Measurements from ENCODE around the gene SNAP29.
"Not testable (repeated sequence)": the region's sequence is repeated elsewhere in the genome, so short reads cannot be mapped to it uniquely, and the experiment has no call there.

The SNAP29 gene

DNA sequence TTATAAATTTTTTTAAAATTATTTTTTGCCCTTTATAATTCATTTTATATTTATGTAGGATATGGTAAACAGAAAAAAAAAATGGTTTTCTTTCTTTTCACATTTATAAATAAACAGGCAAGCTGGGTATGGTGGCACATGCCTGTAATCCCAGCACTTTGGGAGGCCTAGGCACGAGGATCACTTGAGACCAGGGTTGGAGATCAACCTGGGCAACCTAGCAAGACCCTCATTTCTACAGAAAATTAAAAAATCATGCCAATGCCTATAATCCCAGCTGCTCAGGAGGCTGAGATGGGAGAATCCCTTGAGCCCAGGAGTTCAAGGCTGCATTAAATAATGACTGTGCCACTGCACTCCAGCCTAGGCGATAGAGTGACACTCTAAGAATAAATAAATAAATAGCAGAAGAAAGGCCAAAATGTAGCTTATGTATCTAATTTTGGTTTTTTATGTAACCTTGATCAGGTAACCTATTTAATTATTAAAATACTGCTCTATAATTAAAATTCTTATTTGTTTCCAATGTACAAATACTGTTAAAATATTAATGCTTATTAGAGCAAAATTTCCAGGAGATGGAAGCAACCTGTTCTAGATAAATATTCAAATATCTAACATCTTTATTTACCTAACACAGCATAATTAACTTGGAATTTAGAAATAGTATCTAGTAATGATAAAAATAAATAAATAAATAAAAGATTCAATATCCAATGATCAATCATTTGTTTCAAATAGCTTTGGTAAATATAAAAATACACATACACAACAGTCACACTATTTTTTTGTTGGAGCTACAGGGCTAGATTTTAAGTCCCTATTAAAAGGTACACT is 21.6 kb upstream of the SNAP29 start:
- no peak for DNase-seq

DNA sequence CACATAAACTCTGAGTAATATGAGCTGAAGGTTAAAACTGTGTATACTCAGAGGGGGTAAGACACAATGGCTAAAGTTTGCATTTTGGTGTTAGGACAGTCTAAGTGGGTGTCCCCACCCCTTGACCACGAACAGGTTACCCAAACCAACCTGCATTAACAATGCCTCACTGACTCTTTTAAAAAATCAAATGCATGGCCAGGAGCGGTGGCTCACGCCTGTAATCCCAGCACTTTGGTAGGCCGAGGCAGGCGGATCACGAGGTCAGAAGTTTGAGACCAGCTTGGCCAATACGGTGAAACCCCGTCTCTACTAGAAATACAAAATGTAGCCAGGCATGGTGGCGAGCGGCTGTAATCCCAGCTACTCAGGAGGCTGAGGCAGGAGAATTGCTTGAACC is 19.5 kb upstream of the SNAP29 start:
- DNase-seq: not testable (repeated sequence)

DNA sequence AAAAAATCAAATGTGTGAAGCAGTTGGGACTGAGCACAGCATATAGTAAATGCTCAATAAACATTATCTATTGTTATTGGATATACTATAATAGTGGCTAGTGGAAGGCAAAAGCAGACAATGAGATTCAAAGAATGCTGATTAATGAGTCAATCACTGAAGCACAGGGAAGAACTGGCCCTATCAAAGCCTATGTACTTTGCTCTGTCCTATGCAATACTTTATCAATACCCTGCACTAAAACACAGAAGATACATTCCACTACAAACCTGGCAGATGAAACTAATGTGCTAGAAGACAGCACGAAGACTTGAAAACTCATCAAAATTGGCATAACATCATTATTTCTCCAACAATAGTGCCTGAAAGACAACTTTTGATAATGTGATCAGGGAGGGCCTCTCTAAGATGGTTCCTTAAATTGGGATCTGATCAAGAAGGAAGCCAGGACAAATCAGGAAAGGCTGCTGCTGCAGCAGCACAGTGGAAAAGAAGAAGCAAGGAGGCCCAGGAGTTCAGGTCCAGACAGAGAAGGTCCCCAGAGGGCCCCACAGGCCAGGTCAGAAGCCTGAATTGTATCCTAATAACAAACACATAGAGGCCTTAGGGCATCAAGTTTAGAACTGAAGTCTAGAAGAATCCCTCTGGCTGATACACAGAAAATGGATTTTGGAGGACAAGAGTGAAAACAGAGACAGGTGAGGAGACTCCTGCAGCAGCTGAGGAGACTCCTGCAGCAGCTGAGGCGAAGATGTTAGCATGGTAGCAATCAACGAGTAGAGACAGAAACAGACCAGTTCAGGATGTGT is 18.8 kb upstream of the SNAP29 start:
- no peak for DNase-seq

- no peak for DNase-seq
These were observed 18.0 kb upstream of the SNAP29 start for GRCh38 chr22:20840646-20841371.

- DNase-seq: no peak
These were observed 15.3 kb upstream of the SNAP29 start for GRCh38 chr22:20843501-20843900.

DNA sequence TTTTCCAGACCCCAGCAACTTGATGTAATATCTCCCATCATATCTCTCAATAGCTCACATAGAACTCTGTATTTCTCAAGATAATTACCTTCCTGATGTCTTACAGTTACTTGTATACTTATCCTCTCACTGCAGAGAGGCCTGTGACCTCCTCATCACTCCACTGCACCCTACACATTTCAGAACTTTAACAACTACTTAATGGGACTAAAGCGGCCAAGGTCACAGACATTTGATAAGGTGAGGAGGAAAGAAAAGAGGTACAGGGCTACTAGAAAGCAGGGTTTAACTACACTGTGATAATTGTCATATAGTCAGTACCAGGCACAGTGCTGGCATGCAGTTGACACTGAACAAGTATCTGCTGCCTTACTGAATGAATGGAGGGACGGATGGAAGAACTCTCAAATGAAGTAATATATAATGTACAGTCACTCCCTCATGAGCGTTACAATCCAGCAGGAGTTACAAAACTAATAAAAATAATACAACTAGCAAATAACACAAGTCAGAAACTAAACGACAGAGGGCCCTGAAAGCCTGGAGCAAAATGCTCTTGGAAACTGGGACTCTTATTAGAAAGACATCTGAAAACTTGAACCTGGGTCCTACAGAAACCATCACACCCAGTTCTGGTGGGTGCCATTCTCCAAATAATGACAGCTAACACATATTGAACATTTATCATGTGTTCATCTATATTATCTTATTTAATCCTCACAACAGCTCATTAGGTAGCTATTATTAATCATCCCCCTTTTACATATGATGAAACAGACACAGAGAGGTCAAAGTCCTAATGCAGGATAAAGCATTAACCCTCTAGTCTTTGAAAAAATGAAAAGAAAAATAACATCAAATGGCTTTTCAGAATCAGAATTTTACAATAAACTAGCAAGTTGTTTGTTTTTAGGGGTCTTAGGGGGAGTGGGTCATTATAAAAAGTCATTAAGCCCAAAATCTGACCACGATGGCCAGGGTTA is 14.5 kb upstream of the SNAP29 start:
- no peak for DNase-seq

GRCh38 chr22:20847318-20847822 is 11.4 kb upstream of the SNAP29 start:
- no peak for DNase-seq

GRCh38 chr22:20852076-20852475 is 6.7 kb upstream of the SNAP29 start:
- DNase-seq: no peak

DNA sequence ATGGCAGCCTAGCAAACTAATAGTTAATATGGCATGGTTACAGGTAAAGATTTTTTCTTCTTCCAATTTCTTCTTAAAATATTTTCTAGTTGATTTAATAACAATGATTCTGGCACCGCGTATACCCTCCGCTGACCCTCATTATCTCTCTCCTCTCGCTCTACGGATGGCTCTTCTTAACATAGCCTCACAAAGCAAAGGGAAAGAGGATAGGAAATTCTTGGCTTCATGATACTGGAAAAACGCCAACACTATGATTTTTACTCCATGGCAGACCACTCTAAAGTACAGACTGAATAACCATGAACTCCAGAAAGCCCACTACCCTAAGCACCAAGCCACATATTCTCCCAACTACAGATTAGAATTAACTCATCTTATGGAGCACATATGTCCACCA is 6.3 kb upstream of the SNAP29 start:
- DNase-seq: no peak

DNA sequence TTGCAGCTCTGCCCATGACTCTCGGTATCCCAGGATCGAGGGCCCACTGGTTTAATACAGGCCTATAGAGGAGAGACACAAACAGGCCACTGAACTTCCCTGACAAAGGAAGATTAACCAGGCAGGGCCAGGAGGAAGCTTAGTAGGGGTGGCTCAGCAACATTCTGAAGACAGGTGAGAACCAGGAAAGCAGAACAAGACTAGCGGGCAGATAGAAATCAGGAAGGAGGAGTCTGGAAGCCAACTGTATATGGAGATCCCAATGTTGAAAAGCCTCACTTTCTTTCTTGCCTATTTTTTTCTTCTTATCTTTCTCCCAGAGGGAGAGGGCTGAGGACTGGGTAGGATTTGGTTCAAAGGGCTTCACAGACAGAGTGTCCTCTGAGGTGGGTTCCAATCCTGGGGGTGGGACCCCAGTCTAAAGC is 5.6 kb upstream of the SNAP29 start:
- DNase-seq: no peak

DNA sequence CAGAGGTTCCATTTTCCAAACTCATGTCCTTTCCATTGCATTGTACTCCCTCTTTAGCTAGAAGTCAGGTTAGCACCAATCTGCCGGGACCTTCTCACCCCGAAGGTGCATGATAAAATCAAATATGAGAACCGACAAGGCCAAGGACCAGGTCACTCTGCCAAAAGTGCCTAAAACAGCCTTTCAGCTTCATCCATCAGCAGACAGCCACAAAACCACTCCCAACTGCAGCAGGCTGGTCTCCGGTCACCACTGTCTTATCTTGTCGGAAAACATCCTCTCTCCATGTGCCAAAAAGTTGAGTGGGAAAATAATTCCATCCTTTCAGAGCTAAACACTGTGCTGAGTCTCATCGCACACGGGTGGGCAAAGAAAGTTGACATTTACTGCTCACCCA is 1.6 kb upstream of the SNAP29 start:
- DNase-seq: no peak

DNA sequence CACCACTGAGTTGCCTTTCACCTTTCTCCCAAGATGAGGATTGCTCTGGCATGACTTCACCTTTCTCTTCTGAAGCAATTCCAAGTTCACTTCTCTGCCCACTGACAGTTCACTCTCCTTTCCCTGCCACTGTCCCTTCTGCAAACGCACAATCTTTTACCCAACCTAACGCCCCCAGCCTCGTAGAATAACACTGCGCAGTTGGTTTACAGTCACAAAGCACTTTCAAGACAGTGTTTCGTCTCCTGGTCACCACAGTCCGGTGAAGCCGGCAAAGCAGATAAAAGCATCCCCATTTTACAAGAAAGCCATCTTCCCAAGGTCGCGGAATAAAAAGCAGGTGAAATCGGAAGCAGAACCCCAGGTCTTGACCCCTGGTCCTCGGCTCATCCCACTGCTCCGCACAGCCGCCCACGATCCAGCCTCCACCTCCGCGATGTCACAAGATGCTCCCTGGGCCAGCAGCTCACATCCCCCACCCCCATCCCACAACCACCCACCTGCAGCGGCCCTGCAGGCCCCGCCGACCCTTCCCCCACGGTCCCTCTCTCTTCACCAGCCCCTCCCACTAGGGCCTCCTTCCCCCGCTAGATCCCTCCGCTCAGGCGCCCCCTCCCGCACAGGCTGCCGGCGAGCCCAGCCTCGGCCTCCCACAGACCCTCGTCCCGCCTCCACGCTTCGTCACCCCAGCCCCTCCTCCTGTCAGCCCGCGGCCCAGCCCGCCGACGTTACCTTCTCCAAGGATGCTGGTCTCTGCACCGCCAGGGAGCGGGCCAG is 781 bp upstream of the SNAP29 start:
- DNase-seq: peak; percentile 40 to 77

- DNase-seq: no peak
These were observed 808 bp downstream of the SNAP29 start for GRCh38 chr22:20859615-20860014.

DNA sequence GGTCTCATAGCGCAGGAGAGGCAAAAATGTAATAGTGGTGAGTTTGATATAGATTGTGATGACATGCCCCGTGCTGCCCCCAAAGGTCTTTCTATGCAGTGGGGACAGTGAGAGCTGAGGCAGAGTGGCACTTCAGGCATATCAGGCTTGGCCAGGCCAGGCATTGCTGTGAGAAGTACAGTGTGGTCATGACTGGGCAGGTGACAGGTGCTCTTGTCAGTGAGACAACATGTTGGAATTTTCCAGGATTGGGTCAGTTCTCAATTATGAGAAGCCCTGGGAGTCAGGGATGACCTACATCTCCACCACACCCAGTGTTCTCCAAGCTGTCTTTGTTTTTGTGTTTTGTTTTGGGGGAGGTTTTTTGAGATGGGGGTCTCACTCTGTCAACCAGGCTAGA is 3.7 kb downstream of the SNAP29 start:
- no peak for DNase-seq

GRCh38 chr22:20863366-20863765 is 4.6 kb downstream of the SNAP29 start:
- no peak for DNase-seq

GRCh38 chr22:20864186-20864908 is 5.5 kb downstream of the SNAP29 start:
- no peak for DNase-seq

DNA sequence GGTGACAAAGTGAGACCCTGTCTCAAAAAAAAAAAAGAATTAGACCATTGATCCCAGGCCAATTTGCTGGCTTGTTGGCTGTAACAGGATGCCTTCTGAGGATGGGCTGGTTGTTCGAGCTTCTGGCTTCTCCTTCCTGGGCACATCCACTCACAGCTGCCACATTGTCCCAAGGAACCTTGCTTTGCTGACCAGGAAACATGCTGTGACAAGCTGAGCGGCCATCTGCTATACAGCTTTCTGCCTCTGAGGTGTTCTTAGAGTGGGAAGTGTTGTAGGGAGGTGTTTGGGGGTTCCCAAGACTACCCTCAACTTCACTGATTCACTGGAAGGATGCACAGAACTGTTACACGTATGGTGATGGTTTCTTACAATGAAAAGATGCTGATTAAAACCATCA is 6.5 kb downstream of the SNAP29 start:
- no peak for DNase-seq

DNA sequence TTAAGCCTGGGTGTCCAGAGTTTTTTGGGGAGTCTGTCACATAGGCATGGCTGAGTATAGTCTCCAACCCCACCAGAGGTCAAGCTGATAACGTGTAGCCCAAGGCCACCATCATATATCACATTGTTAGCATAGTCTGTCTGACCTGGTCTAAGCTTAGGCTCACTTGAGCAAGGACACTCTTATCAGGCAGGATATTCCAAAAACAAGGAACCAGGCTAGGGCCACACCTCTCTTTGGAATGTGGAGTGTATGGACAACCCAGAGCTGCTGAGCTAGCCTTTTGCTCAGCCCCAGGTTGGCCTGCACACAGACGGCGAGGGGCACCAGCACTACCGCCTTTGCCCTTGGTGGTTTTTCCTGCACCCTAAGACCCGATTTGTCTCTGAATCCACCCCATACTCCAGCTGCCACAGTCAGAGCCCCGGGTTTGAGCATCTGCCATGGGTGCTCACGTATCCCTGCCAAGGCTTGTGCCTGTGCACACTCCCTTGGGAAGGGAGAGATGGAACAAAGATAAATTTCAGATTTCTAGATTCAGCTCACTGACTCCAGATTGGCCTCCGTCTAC is 7.2 kb downstream of the SNAP29 start:
- DNase-seq: no peak

DNA sequence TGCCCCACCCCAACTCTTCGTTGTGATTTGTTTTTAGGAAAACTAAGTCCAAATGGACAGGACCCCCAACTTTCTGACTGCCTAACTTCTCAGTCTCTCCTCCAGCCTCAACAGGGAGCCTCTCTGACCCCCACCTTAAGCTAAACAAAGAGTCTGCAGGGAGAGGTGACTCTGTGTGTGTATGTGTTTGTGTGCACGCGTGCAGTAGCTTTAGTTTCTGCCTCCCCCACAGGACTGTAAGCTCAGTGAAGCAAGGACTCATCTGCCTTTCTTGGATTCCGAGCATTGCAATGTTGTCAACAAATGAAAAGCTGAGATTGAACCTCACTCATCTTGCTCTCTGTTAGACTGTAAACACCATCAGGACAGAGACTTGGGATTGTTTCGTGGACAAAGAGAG is 7.9 kb downstream of the SNAP29 start:
- no peak for DNase-seq
